ENCODE data around the gene SRMS. TPM values are rescaled to one million over a fixed set of nuclear protein-coding genes. Genes with fewer than 3 reads are reported as not detected.

Gene SRMS
- total RNA-seq, 1 donor from 2014 or later, result not detected

- H3K27ac ChIP-seq, result no peak overlapping the region
- H3K4me3 ChIP-seq, result no peak overlapping the region
- H3K27me3 ChIP-seq, result no peaks in the 10 kb centered on the region
- peaks cover 64 to 74% of the 10 kb centered on the region in 2 donors for H3K36me3 ChIP-seq
- peaks cover 0 to 6% of the 10 kb centered on the region in 2 donors for H3K4me1 ChIP-seq
- intact Hi-C loops (cut with DNase I), result no loop called here
- no peak for DNase-seq (ENCODE audit: low spot score in 2 of 2)
- no peaks in the 10 kb centered on the region for H3K9me3 ChIP-seq
- no peak for TF ChIP-seq CTCF (IDR thresholded peaks at IDR 0.05)
Observed at GRCh38 chr20:63591786-63592355, 44.3 kb upstream of the SRMS start.

GRCh38 chr20:63591147-63591533, 43.6 kb upstream of the SRMS start:
- Histone ChIP-seq H3K27ac (no peak overlapping the region), H3K27me3 (no peaks in the 10 kb centered on the region), H3K4me3 (no peak overlapping the region), H3K4me1 (peaks cover 0 to 6% of the 10 kb centered on the region in 2 donors), H3K36me3 (peaks cover 64 to 71% of the 10 kb centered on the region in 2 donors), H3K9me3 (no peaks in the 10 kb centered on the region)
- no peak for DNase-seq (ENCODE audit: low spot score in 2 of 2)
- intact Hi-C loops (cut with DNase I), result no loop called here
- no peak for TF ChIP-seq CTCF (IDR thresholded peaks at IDR 0.05)

- TF ChIP-seq CTCF (IDR thresholded peaks at IDR 0.05), result no peak
- H3K9me3 ChIP-seq, result no peaks in the 10 kb centered on the region
- peaks cover 58 to 65% of the 10 kb centered on the region in 2 donors for H3K36me3 ChIP-seq
- no peaks in the 10 kb centered on the region for H3K27me3 ChIP-seq
- H3K4me3 ChIP-seq, result no peak overlapping the region
- DNase-seq (ENCODE audit: low spot score in 2 of 2), result no peak
- intact Hi-C loops (cut with DNase I), result no loop called here
- no peak overlapping the region for H3K27ac ChIP-seq
- H3K4me1 ChIP-seq, result peaks cover 0 to 6% of the 10 kb centered on the region in 2 donors
Observed at GRCh38 chr20:63590218-63591146, 42.9 kb upstream of the SRMS start.

GRCh38 chr20:63589261-63590217, 42.0 kb upstream of the SRMS start:
- intact Hi-C loops (cut with DNase I), result no loop called here
- H3K27me3 ChIP-seq, result no peaks in the 10 kb centered on the region
- no peaks in the 10 kb centered on the region for H3K9me3 ChIP-seq
- TF ChIP-seq CTCF (IDR thresholded peaks at IDR 0.05), result no peak
- no peak overlapping the region for H3K27ac ChIP-seq
- DNase-seq (ENCODE audit: low spot score in 2 of 2), result no peak
- H3K36me3 ChIP-seq, result peaks cover 51 to 59% of the 10 kb centered on the region in 2 donors
- peaks cover 0 to 5% of the 10 kb centered on the region in 2 donors for H3K4me1 ChIP-seq
- H3K4me3 ChIP-seq, result no peak overlapping the region

- intact Hi-C loops (cut with DNase I), result no loop called here
- TF ChIP-seq CTCF (IDR thresholded peaks at IDR 0.05), result no peak
- Histone ChIP-seq H3K4me1 (no peaks in the 10 kb centered on the region), H3K4me3 (no peak overlapping the region), H3K27me3 (no peaks in the 10 kb centered on the region), H3K9me3 (no peaks in the 10 kb centered on the region), H3K27ac (no peak overlapping the region), H3K36me3 (peaks cover 51 to 53% of the 10 kb centered on the region in 2 donors)
- no peak for DNase-seq (ENCODE audit: low spot score in 2 of 2)
Observed at GRCh38 chr20:63588641-63589041, 41.1 kb upstream of the SRMS start.

Measured in ascending aorta (tissue), 2 donors.